K562 (cell line): Measurements from ENCODE around the gene PCSK5. TPM values are rescaled to one million over a fixed set of nuclear protein-coding genes. Genes with fewer than 3 reads are reported as not detected.

Experiments
- ATAC-seq: fragments of 200-7000 bp; cut with Tn5 transposase; 3 replicates; pipeline ENCODE4 v1.9.1; 2020; ENCODE audit warnings: moderate library complexity
- BruUV-seq: library from RNA; stranded (reverse); fragments of 400-500 nt; replicated peaks from 2 replicates; lab custom pipeline; 2021; lab: Mats Ljungman, UMichigan
- CTCF ChIA-PET: fragments of 300-600 bp; formaldehyde crosslinking; extraction: SDS; loops from one replicate; lab custom pipeline; 2021; ENCODE audit warnings: low intra/inter-chr PET ratio; lab: Yijun Ruan, JAX
- POLR2A ChIA-PET: fragments of 300-600, 350-650 bp; sonication (Branson Sonifier 250); formaldehyde crosslinking; extraction: SDS; loops from one replicate; lab custom pipeline; 2021; ENCODE audit warnings: antibody characterized with exemption, inconsistent platforms; lab: Yijun Ruan, JAX
- DNase-seq, 4 experiments: peaks; one replicate each; pipeline versions ENCODE4 v3.0.0 to v3.0.0-alpha.2; 2011 to 2018; ENCODE audit warnings: low spot score in 3 of 4, mixed read lengths in 3 of 4; ENCODE audit errors: extremely low read depth in 1 of 4
- FAIRE-seq: peaks from 2 replicates; lab custom pipeline; 2011; peaks lifted over from hg19 to GRCh38; lab: Jason Lieb, UNC
- H2AFZ ChIP-seq: 2 replicates; pipeline ENCODE4 v1.6.0; 2011; ENCODE audit warnings: low read depth, low read length, control low read depth, inconsistent platforms
- H3K27ac ChIP-seq: fragments of 200-600 bp; 3 replicates; pipeline ENCODE4 v1.8.0; 2011; ENCODE audit warnings: low read depth, mild to moderate bottlenecking, control low read depth, inconsistent platforms, low read length, moderate library complexity, mixed read lengths; ENCODE audit errors: extremely low read depth
- H3K27me3 ChIP-seq, 2 experiments: fragments of 300-600 bp in 1 of 2; 2 replicates in 1 of 2; 3 replicates in 1 of 2; pipeline versions ENCODE4 v1.6.0 to v1.8.0; 2011; ENCODE audit warnings: inconsistent platforms in 2 of 2, low read length in 2 of 2, mild to moderate bottlenecking in 1 of 2, mixed read lengths in 1 of 2, moderate library complexity in 1 of 2; ENCODE audit not compliant: control insufficient read depth in 2 of 2, insufficient read depth in 2 of 2
- H3K36me3 ChIP-seq: fragments of 300-600 bp; 3 replicates; pipeline ENCODE4 v1.8.0; 2011; ENCODE audit warnings: mild to moderate bottlenecking, low read length, inconsistent platforms; ENCODE audit not compliant: control insufficient read depth, insufficient read depth
- H3K4me1 ChIP-seq, 2 experiments: fragments of 200-600 bp in 1 of 2; replicated peaks in 1 of 2; 2 replicates in 1 of 2; 3 replicates in 1 of 2; pipeline versions ENCODE4 v1.5.1 to v1.8.0; 2011; ENCODE audit warnings: inconsistent platforms in 2 of 2, low read length in 2 of 2, mild to moderate bottlenecking in 1 of 2, mixed read lengths in 1 of 2, moderate library complexity in 1 of 2; ENCODE audit not compliant: control insufficient read depth in 2 of 2, insufficient read depth in 2 of 2
- H3K4me2 ChIP-seq: 2 replicates; pipeline ENCODE4 v1.6.1; 2011; ENCODE audit warnings: low read length, control low read depth, inconsistent platforms, mixed read lengths; ENCODE audit not compliant: insufficient read depth
- H3K4me3 ChIP-seq: fragments of 200-600 bp; sonication (generic), shearing (Covaris generic); 2 replicates; pipeline ENCODE4 v1.5.1; 2016; ENCODE audit warnings: control low read depth, inconsistent platforms
- H3K79me2 ChIP-seq: fragments of 200-600 bp; 3 replicates; pipeline ENCODE4 v1.8.0; 2011; ENCODE audit warnings: low read length, inconsistent platforms; ENCODE audit not compliant: control insufficient read depth, insufficient read depth
- H3K9ac ChIP-seq, 2 experiments: 2 replicates each; pipeline versions ENCODE4 v1.6.0 to v1.6.1; 2011; ENCODE audit warnings: low read depth in 2 of 2, low read length in 2 of 2, control low read depth in 1 of 2, inconsistent platforms in 1 of 2, mild to moderate bottlenecking in 1 of 2, mixed read lengths in 1 of 2; ENCODE audit not compliant: insufficient read depth in 1 of 2
- H3K9me1 ChIP-seq: one replicate; pipeline ENCODE4 v1.6.0; 2011; ENCODE audit warnings: inconsistent platforms, mild to moderate bottlenecking, low read length, moderate library complexity; ENCODE audit not compliant: control insufficient read depth, insufficient read depth
- H3K9me3 ChIP-seq: replicated peaks from 2 replicates; pipeline ENCODE4 v1.5.1; 2011; ENCODE audit warnings: low read depth, low read length, inconsistent platforms; ENCODE audit not compliant: control insufficient read depth, insufficient read depth
- H4K20me1 ChIP-seq: replicated peaks from 2 replicates; pipeline ENCODE4 v1.6.1; 2011; ENCODE audit warnings: low read length, inconsistent platforms, mixed read lengths; ENCODE audit not compliant: control insufficient read depth, insufficient read depth
- NFIC ChIP-seq: fragments of 450-650 bp; IDR thresholded peaks from 2 replicates; pipeline ENCODE4 v1.6.1; 2017; ENCODE audit warnings: mild to moderate bottlenecking, inconsistent platforms
- NFIX ChIP-seq: fragments of 250-450 bp; sonication (Bioruptor Pico); IDR thresholded peaks from 2 replicates; pipeline ENCODE4 v1.4.0; 2020; ENCODE audit warnings: low read depth, mild to moderate bottlenecking, moderate library complexity
- RBM22 ChIP-seq: fragments of 200-400 bp; formaldehyde crosslinking; IDR thresholded peaks from 2 replicates; pipeline ENCODE4 v1.6.1; 2018; ENCODE audit warnings: low read length, low read depth; ENCODE audit not compliant: poor library complexity, severe bottlenecking
- TCF3 ChIP-seq: sonication (generic); formaldehyde crosslinking; IDR thresholded peaks from 2 replicates; pipeline ENCODE4 v1.4.0; 2020; ENCODE audit warnings: mild to moderate bottlenecking, missing genetic modification reagents
- ZBTB8A ChIP-seq: fragments of 450-650 bp; IDR thresholded peaks from 2 replicates; pipeline ENCODE4 v1.6.1; 2018; ENCODE audit warnings: mild to moderate bottlenecking, moderate library complexity; ENCODE audit not compliant: partially characterized antibody
- WGBS: fragments of 100-300 bp; shearing (Covaris generic); methylation state at CpG from one replicate; pipeline ENCODE4 v1.1.6; 2016; ENCODE audit warnings: low coverage, mixed read lengths; ENCODE audit not compliant: insufficient coverage; ENCODE audit errors: missing lambda C conversion rate; 5-methylcytosine and 5-hydroxymethylcytosine counted together
- in situ Hi-C: fragments of 300-500 bp; cut with MboI; formaldehyde crosslinking; loops from 4 replicates; pipeline ENCODE4 v1.15.0; 2018; ENCODE audit warnings: inconsistent platforms, mixed read lengths
- intact Hi-C: fragments of 100-400 bp; cut with micrococcal nuclease; formaldehyde crosslinking; loops from 2 replicates; pipeline ENCODE4 v1.14.2; 2022
- polyA plus RNA-seq, 8 experiments: library from polyadenylated mRNA; depleted of rRNA in 4 of 8; stranded (reverse) in 5 of 8; unstranded in 3 of 8; fragments of >200 nt; fragmentation: Nextera tagmentation in 2 of 8; fragmentation: Illumina TruSeq in 1 of 8; extraction: Ambion mirVana in 2 of 8; extraction: Trizol in 1 of 8; gene quantifications; 2 replicates each; pipeline versions ENCODE4 v1.2.1 to v1.2.3, GENCODE V29; 2011 to 2014; ENCODE audit warnings: inconsistent platforms in 1 of 8, missing spikeins in 1 of 8
- total RNA-seq, 7 experiments: library from RNA; depleted of rRNA in 6 of 7; stranded (reverse); fragments of >200 nt in 6 of 7; fragmentation: Illumina TruSeq in 2 of 7; extraction: Trizol in 2 of 7; gene quantifications; 2 replicates each; pipeline versions ENCODE4 v1.2.1 to v1.2.3, GENCODE V29; 2011 to 2021; ENCODE audit warnings: low replicate concordance in 1 of 7

Gene PCSK5
- total and polyA plus RNA-seq, 9 of the 15 experiments (the other 6 are each of a cell fraction or from before 2014, with no cell fraction given), result not detected

GRCh38 chr9:76200315-76200714 is 309.8 kb downstream of the PCSK5 start:
- intact Hi-C loops (no loop called here), in situ Hi-C loops (no loop called here)
- Histone ChIP-seq H3K79me2 (no peaks in the 10 kb centered on the region), H3K4me1 (no peaks in the 10 kb centered on the region), H3K4me3 (no peak overlapping the region), H3K9me1 (no peaks in the 10 kb centered on the region), H3K9ac (no peak overlapping the region), H3K4me2 (no peak overlapping the region), H3K27me3 (no peaks in the 10 kb centered on the region), H3K27ac (no peak overlapping the region), H3K9me3 (no peaks in the 10 kb centered on the region), H2AFZ (no peak overlapping the region), H4K20me1 (no peaks in the 10 kb centered on the region), H3K36me3 (no peaks in the 10 kb centered on the region)
- FAIRE-seq (no peak), DNase-seq (no peak), ATAC-seq (no peak)
- BruUV-seq, result no TSS peak
- ChIA-PET POLR2A (no interaction called here), CTCF (no interaction called here)
- 0% methylated on average over 5 of the region's 5 CpGs for WGBS
- no peak for TF ChIP-seq TCF3 (CRISPR knock-in tag)
- no peak for TF ChIP-seq ZBTB8A

DNA sequence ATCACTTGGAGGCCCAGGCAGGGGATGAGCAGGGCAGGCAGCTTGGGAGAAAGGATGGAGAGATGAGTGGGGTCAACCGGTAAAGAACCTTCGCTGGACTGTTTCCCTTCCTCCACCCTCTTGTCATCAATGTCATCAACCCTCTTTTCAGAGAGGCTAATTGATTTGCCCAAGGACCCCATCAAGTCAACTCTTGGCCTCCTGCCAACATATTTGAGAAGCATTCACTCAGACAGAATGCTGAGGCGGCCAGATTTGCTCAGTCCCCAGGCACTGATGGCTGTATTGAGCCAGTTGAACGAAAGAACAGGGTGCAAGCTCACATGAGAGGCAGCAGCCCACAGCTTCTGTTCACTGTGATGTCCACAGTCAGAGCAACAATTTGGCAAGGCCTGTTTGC is 310.3 kb downstream of the PCSK5 start:
- H3K4me3 ChIP-seq, result no peak overlapping the region
- H3K4me1 ChIP-seq, result no peaks in the 10 kb centered on the region
- intact Hi-C loops, result no loop called here
- CTCF ChIA-PET, result no interaction called here
- FAIRE-seq, result no peak
- H3K9me3 ChIP-seq, result no peaks in the 10 kb centered on the region
- no peaks in the 10 kb centered on the region for H3K36me3 ChIP-seq
- H3K9me1 ChIP-seq, result no peaks in the 10 kb centered on the region
- ATAC-seq, result no peak
- no peak overlapping the region for H2AFZ ChIP-seq
- TF ChIP-seq NFIX (CRISPR knock-in tag) (peak; percentile 28; the same call in 1 of the 2 replicates), RBM22 (no peak), NFIC (peak; percentile 76)
- no TSS peak for BruUV-seq
- WGBS, result 0% methylated on average over 3 of the region's 4 CpGs
- H3K4me2 ChIP-seq, result no peak overlapping the region
- in situ Hi-C loops, result no loop called here
- no peaks in the 10 kb centered on the region for H4K20me1 ChIP-seq
- no peak overlapping the region for H3K27ac ChIP-seq
- no peaks in the 10 kb centered on the region for H3K79me2 ChIP-seq
- H3K9ac ChIP-seq, result no peak overlapping the region
- H3K27me3 ChIP-seq, result no peaks in the 10 kb centered on the region
- no peak for DNase-seq
- POLR2A ChIA-PET, result interaction anchor here (0.5 kb wide), 1 partner anchor 386 kb away, joined by 3 read pairs; no protein-coding TSS in a partner anchor
